Smooth muscle cell (in vitro differentiated cells): ENCODE results near the gene CDX1. TPM values are rescaled to one million over a fixed set of nuclear protein-coding genes. Genes with fewer than 3 reads are reported as not detected.
A peak's percentile ranks its signal among the peaks of the same experiment; 100 is the strongest.

ENCODE experiments used
- DNase-seq: peaks from one replicate; lab custom pipeline; 2025; ENCODE audit not compliant: unreplicated experiment; lab: John Stamatoyannopoulos, UW
- H2AFZ ChIP-seq: fragments of 200-600 bp; sonication (generic); 2 replicates; pipeline ENCODE4 v1.6.0; 2016; ENCODE audit warnings: antibody characterized with exemption, low read depth, mild to moderate bottlenecking
- H3F3A ChIP-seq: fragments of 200-600 bp; sonication (generic); 2 replicates; pipeline ENCODE4 v1.6.0; 2017; ENCODE audit warnings: antibody characterized with exemption, low read depth
- H3K27ac ChIP-seq: fragments of 200-600 bp; sonication (generic); 2 replicates; pipeline ENCODE4 v1.5.1; 2016; ENCODE audit warnings: low read depth, mild to moderate bottlenecking
- H3K27me3 ChIP-seq: fragments of 200-600 bp; sonication (generic); 2 replicates; pipeline ENCODE4 v1.6.1; 2016; ENCODE audit warnings: low read depth, mild to moderate bottlenecking
- H3K36me3 ChIP-seq: fragments of 200-600 bp; sonication (generic); 2 replicates; pipeline ENCODE4 v1.5.1; 2016; ENCODE audit warnings: low read depth
- H3K4me1 ChIP-seq: fragments of 200-600 bp; sonication (generic); 2 replicates; pipeline ENCODE4 v1.5.1; 2016; ENCODE audit warnings: low read depth
- H3K4me2 ChIP-seq: fragments of 200-600 bp; sonication (generic); 2 replicates; pipeline ENCODE4 v1.6.0; 2016; ENCODE audit warnings: mild to moderate bottlenecking
- H3K4me3 ChIP-seq: fragments of 200-600 bp; sonication (generic); 2 replicates; pipeline ENCODE4 v1.5.1; 2016; ENCODE audit warnings: mild to moderate bottlenecking
- H3K79me2 ChIP-seq: fragments of 200-600 bp; sonication (generic); 2 replicates; pipeline ENCODE4 v1.6.0; 2016; ENCODE audit warnings: low read depth, mild to moderate bottlenecking
- H3K9ac ChIP-seq: fragments of 200-600 bp; sonication (generic); 2 replicates; pipeline ENCODE4 v1.6.0; 2016; ENCODE audit warnings: low read depth
- H3K9me3 ChIP-seq: fragments of 200-600 bp; sonication (generic); replicated peaks from 2 replicates; pipeline ENCODE4 v1.5.1; 2016; ENCODE audit warnings: low read depth
- H4K20me1 ChIP-seq: fragments of 200-600 bp; sonication (generic); 2 replicates; pipeline ENCODE4 v1.6.0; 2016; ENCODE audit warnings: low read depth
- CTCF ChIP-seq: fragments of 200-600 bp; sonication (generic); IDR thresholded peaks from 2 replicates; pipeline ENCODE4 v1.5.1; 2017; ENCODE audit warnings: borderline replicate concordance, mild to moderate bottlenecking, antibody characterized with exemption; ENCODE audit not compliant: insufficient read depth, poor library complexity, severe bottlenecking
- WGBS: methylation state at CpG from one replicate; pipeline ENCODE4 v1.1.7; 2016; ENCODE audit warnings: low lambda C conversion rate; 5-methylcytosine and 5-hydroxymethylcytosine counted together
- polyA plus RNA-seq: library from polyadenylated mRNA; unstranded; fragments of >200 nt; fragmentation: Nextera tagmentation; extraction: Ambion mirVana; gene quantifications from 2 replicates; pipeline ENCODE4 v1.2.1, GENCODE V29; 2016
- total RNA-seq: library from RNA; depleted of rRNA; stranded (reverse); fragments of >200 nt; gene quantifications from 2 replicates; pipeline ENCODE4 v1.2.3, GENCODE V29; 2014

CDX1 gene
- total and polyA plus RNA-seq, 2 experiments from 2014 or later = 1.4 to 5.0 TPM

- WGBS = 42% methylated on average over 5 of the region's 5 CpGs
- H3K4me2 ChIP-seq = no peak overlapping the region
These were observed 14.4 kb downstream of the CDX1 start for GRCh38 chr5:150181027-150181426.

GRCh38 chr5:150181766-150182545 lies 15.4 kb downstream of the CDX1 start:
- Histone ChIP-seq H3K4me3 (no peak overlapping the region), H3F3A (no peaks in the 10 kb centered on the region), H3K9ac (no peak overlapping the region), H3K27ac (no peak overlapping the region), H3K4me1 (no peaks in the 10 kb centered on the region), H2AFZ (no peak overlapping the region), H3K79me2 (no peaks in the 10 kb centered on the region), H3K4me2 (no peak overlapping the region), H3K36me3 (no peaks in the 10 kb centered on the region), H3K27me3 (no peaks in the 10 kb centered on the region), H4K20me1 (no peaks in the 10 kb centered on the region), H3K9me3 (no peaks in the 10 kb centered on the region)
- 74% methylated on average over 9 of the region's 9 CpGs for WGBS
- no peak for TF ChIP-seq CTCF
- no peak for DNase-seq

More at GRCh38 chr5:150181027-150181426, 14.4 kb downstream of the CDX1 start:
- no peak overlapping the region for H3K4me3 ChIP-seq
- no peaks in the 10 kb centered on the region for H3K36me3 ChIP-seq
- no peaks in the 10 kb centered on the region for H3K9me3 ChIP-seq
- H3F3A ChIP-seq = no peaks in the 10 kb centered on the region
- H3K27ac ChIP-seq = peak overlapping the region; percentile 28
- no peaks in the 10 kb centered on the region for H3K4me1 ChIP-seq
- H3K79me2 ChIP-seq = no peaks in the 10 kb centered on the region
- no peak for DNase-seq
- no peaks in the 10 kb centered on the region for H4K20me1 ChIP-seq
- no peak for TF ChIP-seq CTCF
- H3K9ac ChIP-seq = no peak overlapping the region
- H3K27me3 ChIP-seq = no peaks in the 10 kb centered on the region
- H2AFZ ChIP-seq = no peak overlapping the region

GRCh38 chr5:150182774-150183173 lies 16.2 kb downstream of the CDX1 start:
- 96% methylated on average over 10 of the region's 10 CpGs for WGBS
- no peak overlapping the region for H3K27ac ChIP-seq
- H3F3A ChIP-seq = no peaks in the 10 kb centered on the region
- H3K4me3 ChIP-seq = no peak overlapping the region
- peaks cover 2% of the 10 kb centered on the region for H3K27me3 ChIP-seq
- no peak overlapping the region for H2AFZ ChIP-seq
- no peak for DNase-seq
- no peaks in the 10 kb centered on the region for H3K79me2 ChIP-seq
- H3K4me2 ChIP-seq = no peak overlapping the region
- no peak overlapping the region for H3K9ac ChIP-seq
- H3K4me1 ChIP-seq = no peaks in the 10 kb centered on the region
- H4K20me1 ChIP-seq = no peaks in the 10 kb centered on the region
- no peaks in the 10 kb centered on the region for H3K9me3 ChIP-seq
- TF ChIP-seq CTCF = no peak
- H3K36me3 ChIP-seq = no peaks in the 10 kb centered on the region

GRCh38 chr5:150183436-150183835 lies 16.9 kb downstream of the CDX1 start:
- Histone ChIP-seq H3K27ac (no peak overlapping the region), H3K36me3 (no peaks in the 10 kb centered on the region), H4K20me1 (no peaks in the 10 kb centered on the region), H3K27me3 (peaks cover 9% of the 10 kb centered on the region), H3K9me3 (no peaks in the 10 kb centered on the region), H3K9ac (no peak overlapping the region), H3K4me1 (no peaks in the 10 kb centered on the region), H2AFZ (no peak overlapping the region), H3K4me2 (no peak overlapping the region), H3K79me2 (no peaks in the 10 kb centered on the region), H3K4me3 (no peak overlapping the region), H3F3A (no peaks in the 10 kb centered on the region)
- WGBS = 99% methylated on average over 12 of the region's 12 CpGs
- no peak for TF ChIP-seq CTCF
- DNase-seq = no peak
